Measurements from ENCODE around the gene PLOD1.
A peak's percentile ranks its signal among the peaks of the same experiment; 100 is the strongest.

The PLOD1 gene

DNA sequence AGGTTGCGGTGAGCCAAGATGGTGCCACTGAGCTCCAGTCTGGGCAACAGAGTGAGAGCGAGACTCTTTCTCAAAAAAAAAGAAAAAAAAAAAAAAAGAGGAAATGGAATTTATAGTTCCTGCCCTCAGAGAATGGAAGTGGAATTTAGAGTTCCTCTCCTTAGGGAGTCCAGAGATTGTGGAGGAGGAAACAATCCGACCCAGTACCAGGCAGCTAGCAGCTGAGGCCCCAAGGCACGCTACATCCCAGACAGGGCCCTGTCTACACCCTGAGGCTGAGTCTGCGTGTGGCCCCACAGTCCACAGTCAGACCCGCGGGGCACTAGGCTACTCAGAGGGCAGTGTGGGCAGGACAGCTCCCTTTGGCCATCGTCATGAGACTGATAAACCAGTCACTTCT lies 43.8 kb downstream of the PLOD1 start:
- DNase-seq (ENCODE audit: low read depth, low spot score), result no peak

DNA sequence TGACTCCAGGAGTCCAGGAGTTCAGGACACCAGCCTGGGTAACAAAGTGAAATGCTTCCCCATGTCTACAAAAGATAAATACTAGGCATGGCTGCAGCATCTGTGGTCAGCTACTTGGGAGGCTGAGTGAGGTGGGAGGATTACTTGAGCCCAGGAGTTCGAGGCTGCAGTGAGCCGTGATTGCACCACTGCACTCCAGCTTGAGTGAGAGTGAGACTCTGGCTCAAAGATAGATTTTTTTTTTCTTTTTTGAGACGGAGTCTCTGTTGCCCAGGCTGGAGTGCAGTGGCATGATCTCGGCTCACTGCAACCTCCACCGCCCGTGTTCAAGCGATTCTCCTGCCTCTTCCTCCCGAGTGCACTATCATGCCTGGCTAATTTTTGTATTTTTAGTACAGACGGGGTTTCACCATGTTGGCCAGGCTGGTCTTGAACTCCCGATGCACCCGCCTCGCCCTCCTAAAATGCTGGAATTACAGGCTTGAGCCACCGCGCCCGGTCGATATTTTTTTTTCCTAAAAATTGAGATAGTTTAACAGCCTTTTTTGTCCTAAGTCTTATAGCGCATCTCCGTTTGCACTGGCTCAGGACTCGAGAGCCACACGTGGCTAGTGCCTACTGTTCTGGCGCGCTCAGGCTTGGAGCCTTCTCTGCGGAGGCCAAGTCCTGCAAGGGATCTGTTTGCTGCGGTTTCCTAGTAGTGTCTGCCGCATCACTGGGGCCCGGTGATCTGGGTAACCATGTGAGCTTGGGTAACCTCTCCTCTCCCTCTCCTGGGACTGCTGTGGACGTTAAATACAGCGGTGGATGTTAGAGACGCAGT lies 44.7 kb downstream of the PLOD1 start:
- DNase-seq (ENCODE audit: low read depth, low spot score), result no peak

DNA sequence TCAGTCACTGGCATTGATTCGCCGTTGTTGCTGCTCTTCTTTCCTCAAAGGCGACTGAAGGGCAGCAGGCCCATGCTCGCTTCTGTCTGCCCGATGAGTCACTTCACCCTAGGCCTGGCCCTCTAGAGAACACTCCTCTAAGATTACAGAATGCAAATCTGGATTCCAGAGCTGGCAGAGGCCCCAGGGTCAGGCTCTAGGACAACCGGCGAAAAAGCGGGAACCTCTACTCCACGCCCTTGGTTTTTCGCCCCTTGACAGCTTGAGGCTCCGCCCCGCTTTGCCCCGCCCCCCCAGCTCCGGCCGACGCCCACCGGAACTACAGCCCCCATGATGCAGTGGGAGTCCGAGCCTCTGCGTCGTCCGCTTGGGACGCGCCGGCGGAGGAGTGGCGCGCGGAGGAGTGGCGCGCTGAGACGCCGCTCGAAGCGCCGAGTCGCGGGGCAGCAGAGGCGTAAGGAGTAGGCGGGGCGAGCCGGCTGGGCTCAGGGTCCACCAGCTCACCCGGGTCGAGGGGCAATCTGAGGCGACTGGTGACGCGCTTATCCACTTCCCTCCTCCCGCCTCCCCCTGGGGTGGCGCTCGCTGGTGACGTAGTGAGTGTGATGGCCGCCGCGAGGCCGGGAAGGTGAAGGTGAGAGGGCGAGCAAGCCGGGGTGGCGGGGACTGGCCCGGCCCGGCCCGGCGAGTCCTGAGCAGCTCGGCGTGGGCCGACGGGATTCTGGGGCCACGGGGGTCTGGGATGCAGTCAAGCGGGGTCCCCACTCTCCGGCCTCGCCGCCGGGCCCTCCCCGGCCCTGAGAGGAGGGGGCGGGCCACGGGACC lies 45.5 kb downstream of the PLOD1 start, which contains the start of gene MFN2:
Gene MFN2 (plus strand): TSS at position 594 of the 825 bp plus-strand sequence. CDS start 8,725 bp downstream, outside the sequence.
- peak; percentile 100 for DNase-seq (ENCODE audit: low read depth, low spot score)

DNA sequence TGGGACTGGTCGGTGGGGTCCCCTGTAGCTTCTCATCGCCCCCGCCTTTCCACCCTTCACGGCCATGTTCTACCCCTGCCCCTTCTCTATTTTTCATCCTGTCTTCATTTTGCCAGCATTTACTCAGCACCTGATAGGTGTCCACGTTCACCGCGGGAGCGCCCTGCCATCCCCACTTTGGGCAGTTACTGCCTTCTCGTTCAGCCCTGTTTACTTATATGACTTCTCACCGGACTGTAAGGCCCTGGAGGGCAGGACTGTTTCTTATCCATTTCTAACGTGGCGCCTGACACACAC lies 46.1 kb downstream of the PLOD1 start:
- no peak for DNase-seq (ENCODE audit: low read depth, low spot score)

DNA sequence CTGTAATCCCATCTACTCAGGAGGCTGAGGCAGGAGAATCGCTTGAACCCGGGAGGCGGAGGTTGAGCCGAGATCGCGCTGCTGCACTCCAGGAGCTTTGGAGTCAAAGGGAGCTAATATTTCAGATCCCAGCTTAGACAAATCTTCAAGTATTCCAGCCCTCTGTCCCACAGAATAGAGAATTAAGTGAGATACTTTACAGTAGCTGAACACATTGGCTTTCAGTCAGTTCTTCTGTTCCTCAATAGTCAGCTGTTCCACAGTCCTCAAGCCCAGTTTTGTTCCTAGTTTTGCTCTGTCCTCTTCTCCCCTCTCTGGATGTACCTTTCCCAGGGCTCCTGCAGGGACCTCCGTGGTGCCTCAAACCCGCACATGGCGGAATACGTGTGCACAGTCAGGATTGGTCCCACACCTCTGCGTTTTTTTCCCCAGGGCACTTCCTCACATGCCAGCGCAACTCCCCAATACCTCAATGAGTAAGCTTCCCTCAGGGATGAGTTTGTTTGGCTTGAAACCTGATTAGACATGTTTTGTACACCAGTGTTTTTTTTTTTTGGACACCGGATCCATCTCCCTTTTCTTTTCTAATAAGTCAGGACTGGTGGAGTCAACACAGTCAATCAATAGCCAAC lies 47.0 kb downstream of the PLOD1 start:
- no peak for DNase-seq (ENCODE audit: low read depth, low spot score)

DNA sequence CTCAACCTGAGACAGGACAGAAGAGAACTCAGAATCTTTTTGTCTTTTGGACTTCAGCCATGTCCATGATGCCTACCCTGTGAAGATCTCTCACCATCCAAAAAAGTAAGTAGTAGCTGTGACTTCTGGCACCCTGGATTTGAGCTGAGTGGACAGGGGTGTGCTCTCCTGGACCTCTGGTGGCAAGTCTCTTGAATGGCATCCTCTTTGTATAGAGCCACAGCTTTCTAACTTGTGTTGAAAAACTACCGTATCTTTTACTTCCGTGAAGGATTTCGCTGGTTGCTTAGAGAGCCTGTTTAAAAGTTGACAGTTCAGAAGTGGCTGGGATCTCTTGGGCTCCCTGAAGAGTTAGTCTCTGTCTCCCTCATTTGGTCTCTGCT lies 47.5 kb downstream of the PLOD1 start:
- no peak for DNase-seq (ENCODE audit: low read depth, low spot score)

DNA sequence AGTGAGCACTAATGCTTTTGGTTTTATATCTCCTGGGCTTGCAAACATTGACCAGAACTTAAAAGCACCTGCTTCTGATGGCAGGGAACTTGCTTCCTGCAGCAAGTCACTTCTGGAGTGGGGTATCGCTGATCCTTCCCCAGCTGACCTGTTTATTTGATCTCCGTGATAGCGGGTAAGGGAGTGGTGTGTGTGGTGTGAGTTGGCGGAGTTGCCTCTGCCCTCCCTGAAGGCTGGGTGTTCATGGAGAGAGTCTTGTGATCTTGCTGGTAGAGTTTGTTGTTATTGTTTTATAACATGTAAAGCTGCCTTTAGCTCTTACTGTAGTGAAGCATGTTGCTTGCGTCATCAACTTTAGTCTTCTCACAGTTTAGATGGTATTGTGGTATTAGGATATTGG lies 49.6 kb downstream of the PLOD1 start:
- no peak for DNase-seq (ENCODE audit: low read depth, low spot score)

DNA sequence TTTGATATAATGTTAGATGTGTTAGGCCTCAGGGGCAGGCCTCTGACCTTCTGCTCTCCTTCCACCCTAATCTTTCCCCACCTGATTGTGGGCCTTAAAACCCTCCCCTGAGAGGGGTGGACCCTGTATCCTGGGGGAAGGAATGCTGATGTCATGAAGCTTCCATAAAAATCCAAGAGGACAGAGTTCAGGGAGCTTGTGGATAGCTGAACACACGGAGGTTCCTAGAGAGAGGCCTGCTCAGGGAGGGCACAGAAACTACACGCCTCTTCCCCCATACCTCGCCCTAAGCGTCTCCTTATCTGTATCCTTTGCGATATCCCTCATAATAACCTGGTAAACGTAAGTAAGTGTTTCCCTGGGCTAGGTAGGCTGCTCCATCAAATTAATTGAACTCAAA lies 50.1 kb downstream of the PLOD1 start:
- no peak for DNase-seq (ENCODE audit: low read depth, low spot score)

DNA sequence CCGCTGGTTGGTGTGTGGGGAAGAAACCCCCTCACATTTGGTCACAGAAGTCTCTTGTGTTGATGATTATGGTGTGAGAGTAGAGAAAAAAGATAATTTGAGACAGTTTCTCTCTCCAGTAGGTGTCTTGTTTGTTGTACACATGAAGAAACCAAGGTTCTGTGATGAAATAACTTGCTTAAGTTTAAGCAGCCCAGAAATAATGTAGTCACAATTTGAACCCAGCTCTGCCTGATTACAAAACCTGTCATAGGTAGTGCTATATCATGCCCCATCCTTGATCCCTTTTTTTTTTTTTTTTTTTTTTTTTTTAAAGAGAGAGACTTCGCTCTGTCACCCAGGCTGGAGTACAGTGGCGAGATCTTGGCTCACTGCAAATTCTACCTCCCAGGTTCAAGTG lies 50.7 kb downstream of the PLOD1 start:
- DNase-seq (ENCODE audit: low read depth, low spot score), result no peak

DNA sequence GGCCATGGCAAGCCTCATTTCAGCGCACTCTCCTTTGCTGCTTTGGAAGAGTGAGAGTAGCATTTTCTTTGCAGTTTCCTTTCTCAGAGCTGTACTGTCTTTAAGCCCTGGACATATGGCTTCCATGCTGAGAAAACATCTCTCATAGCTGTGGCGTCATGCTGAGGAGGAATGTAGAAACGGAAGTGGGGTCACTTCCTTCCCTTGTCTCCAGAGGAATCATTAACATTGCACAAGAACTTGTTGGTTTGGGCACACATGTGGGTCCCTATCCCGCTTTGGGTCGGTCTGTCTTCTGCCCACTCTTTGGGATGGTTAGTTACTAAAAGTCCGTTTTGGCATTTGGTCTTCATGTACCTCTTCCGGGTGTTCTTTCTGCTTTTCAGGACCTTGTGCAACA lies 51.3 kb downstream of the PLOD1 start:
- DNase-seq (ENCODE audit: low read depth, low spot score), result no peak

DNA sequence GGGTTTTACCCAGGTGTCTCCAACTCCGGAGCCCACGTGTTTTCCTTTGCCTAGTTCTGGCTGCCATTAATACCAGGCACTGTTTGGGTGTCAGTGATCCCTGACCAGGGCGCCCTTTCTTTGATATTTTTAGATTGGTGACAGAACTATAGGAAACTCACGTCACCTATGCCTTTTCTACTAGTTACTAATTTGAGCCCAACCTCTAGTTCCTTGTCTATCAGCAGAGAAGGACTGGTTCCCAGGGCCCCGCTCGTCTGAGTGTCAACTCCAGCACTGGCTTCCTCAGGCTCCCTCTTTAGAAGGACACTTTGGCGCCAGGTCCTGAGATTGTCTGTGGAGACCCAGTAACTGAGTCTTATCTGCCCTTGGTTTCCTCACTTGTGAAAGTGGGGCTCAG lies 55.2 kb downstream of the PLOD1 start:
- DNase-seq (ENCODE audit: low read depth, low spot score), result no peak

DNA sequence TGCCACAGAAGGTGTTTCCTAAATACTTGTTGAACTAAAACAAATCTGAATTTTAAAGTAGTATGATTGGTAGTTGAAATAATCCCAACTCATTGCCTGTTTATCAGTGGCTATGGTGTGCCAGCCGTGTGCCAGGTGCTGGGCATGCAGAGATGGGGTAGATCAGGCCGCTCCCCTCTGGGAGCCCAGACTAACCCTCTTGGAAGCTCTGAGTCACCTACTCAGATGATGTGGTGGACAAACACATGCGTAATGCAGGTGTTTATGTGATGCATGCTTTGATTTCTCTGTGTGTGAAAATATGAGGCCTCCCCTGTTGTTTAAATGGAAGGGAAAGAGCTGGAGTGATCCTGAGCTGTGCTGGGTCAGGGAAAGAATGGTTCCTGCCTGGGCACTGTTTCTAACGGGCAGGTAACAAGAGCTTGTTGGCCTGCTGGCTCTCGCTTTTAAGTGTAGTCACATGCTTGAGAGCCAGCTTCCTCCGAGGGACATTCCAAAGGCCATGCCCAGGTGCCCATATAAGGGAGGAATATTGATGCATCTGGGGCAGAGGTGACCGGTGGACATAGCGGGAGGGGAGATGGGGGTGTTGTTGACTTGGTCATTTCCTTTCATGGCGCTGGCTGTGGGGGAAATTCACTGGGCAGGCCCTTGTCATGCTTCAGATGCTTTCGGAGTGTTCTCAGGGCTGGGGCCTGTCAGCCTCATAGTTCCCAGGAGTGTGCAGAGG lies 56.0 kb downstream of the PLOD1 start:
- no peak for DNase-seq (ENCODE audit: low read depth, low spot score)

DNA sequence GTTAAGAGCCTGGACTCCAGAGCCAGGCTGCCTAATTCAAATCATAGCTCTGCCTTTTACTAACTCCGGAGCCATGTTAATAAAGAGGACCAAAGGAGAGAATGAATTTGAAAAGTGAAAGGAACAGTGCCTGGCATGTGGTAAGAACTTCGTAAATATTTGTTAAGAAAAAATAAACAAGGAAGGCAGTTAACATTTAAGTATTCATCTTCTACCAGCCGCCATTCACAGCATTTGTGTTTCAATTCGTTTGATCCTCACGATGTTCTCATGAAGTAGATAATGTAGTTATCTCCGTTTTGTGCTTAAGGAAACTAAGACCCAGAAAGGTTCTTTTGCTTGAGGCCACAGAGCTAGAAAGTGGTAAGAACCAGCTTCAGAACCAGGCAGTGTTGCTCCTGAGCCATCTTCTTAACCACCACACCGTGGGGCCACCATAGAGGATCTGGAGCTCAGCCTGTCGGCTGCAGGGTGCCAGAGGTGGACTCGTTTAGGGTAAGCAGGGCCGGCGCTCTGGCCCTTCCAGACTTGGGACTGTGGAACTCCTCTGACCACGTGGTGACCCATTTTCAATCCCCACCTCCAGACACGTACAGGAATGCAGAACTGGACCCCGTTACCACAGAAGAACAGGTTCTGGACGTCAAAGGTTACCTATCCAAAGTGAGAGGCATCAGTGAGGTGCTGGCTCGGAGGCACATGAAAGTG lies 57.6 kb downstream of the PLOD1 start:
- DNase-seq (ENCODE audit: low read depth, low spot score), result no peak

DNA sequence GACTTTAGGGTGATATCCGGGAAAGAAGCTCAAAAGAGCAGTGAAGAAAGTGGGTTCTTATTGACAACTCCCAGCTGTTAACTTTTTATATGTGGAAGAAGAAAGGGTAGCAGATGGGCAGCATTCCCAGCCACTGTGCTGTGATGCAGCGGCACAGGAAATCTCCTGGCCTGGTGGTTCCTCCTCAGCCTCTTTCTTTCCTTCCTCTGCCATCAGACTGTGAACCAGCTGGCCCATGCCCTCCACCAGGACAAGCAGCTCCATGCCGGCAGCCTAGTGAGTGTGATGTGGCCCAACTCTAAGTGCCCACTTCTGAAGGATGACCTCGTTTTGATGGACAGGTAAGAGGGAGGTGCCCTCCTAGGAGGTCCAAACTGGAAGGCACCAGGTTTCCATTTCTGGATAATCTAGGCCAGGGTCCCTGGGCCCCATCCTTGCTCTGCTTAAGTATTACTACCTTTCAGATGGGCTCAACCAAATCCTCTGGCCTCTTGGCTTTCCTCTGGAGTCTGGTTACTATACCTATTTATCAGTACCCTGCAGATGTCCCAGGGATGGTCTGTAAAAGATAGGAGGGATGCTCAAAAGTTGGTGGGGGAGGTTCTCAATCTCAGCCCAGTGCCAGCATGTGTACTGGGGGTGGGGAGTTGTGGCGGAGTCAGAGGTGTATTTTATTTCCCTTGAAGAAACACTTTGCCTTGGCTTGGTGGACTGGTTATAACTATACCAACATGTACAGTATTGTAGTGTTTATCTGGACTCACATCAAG lies 62.7 kb downstream of the PLOD1 start:
- DNase-seq (ENCODE audit: low read depth, low spot score), result no peak

DNA sequence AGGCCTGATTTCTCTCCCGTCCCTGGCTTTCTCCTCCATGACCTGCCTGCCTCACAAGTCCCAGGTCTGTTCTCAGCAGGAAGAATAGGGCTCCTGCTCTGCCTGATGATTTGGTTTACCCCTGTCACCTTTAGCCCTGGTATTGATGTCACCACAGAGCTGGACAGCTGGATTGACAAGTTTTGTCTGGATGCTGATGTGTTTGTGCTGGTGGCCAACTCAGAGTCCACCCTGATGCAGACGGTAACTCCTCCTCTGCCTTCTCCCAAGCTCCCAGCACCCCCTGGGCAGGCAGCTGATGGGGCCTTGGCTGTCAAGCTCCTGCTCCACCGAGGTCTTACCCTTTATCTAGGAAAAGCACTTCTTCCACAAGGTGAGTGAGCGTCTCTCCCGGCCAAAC lies 64.1 kb downstream of the PLOD1 start:
- DNase-seq (ENCODE audit: low read depth, low spot score), result no peak

DNA sequence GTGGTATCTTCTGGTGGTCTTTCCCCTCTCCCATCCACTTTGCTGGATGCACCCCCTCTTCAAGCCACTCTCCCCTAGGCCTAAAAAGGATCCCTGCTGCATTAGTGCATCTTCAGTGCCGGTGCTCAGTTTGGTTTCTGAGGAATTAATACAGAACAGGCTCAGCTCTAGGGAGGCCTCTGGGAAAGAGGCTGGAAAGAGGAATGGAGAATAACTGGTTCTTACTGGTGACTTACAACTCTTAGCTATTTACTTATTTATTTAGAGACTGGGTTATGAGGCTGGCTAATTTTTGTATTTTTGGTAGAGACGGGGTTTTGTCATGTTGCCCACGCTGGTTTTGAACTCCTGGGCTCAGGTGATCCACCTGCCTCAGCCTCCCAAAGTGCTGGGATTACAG lies 64.7 kb downstream of the PLOD1 start:
- no peak for DNase-seq (ENCODE audit: low read depth, low spot score)

DNA sequence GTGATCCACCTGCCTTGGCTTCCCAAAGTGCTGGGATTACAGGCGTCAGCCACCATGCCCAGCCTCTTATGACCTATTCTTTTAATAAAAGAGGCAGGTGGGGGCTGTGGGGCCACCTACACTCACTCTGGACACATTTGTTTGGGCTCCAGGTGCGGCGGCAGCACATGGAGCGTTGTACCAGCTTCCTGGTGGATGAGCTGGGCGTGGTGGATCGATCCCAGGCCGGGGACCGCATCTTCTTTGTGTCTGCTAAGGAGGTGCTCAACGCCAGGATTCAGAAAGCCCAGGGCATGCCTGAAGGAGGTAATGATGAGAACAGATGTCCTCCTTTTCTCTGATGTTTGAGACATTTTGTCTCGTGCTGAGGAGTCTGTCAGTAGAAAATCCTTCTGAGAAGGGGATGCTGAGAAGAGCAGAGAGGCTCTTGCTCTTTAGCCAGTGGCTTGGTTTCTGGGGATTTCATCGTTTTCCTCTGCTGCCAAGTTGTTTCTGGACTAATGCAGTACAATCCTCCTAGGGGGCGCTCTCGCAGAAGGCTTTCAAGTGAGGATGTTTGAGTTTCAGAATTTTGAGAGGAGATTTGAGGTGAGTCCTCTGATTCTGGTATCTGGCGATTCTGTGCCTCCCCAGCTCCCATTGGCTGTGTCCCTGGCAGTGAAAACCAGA lies 66.9 kb downstream of the PLOD1 start:
- DNase-seq (ENCODE audit: low read depth, low spot score), result peak; percentile 58

DNA sequence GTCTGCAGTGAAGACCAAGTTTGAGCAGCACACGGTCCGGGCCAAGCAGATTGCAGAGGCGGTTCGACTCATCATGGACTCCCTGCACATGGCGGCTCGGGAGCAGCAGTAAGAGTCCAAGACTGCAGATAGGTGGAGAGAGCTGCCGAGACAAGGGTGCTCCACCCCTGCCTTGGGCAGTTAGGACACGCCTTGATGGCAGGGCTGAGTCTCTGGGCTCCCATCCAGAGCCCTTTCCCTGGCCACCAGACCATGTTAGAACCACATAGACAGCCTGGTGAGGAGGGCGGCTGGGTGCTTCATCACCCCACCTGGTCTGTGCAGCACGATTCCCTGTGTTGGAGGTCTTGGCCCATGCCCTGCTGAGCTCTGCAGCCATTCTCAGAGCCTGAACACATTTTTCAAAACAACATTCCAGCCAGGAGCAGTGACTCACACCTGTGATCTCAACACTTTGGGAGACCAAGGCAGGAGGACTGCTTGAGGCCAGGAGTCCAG lies 67.5 kb downstream of the PLOD1 start:
- DNase-seq (ENCODE audit: low read depth, low spot score), result no peak

DNA sequence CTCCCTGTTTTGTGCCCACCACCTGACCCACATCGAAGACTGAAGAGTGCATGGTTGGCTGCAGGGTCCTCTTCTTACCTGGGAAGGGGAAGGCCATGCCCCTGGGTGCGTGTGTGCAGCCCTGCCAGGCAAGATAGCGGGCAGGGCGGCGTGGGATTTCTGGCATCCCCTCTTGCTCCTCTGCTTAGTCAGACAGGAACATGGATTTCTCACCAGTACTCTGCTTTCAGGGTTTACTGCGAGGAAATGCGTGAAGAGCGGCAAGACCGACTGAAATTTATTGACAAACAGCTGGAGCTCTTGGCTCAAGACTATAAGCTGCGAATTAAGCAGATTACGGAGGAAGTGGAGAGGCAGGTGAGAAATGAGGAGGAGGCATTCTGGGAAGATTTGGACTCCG lies 69.2 kb downstream of the PLOD1 start:
- no peak for DNase-seq (ENCODE audit: low read depth, low spot score)

All from ELF-1 (cell line).